Peyer's patch (tissue), 4 donors: ENCODE measurements around the gene THADA.

Experiments
- CTCF ChIP-seq, 6 experiments: fragments of 450-650 bp in 4 of 6; fragments of 200-600 bp in 2 of 6; sonication (generic) in 1 of 6; IDR thresholded peaks; one replicate each; pipeline ENCODE4 v1.5.1; 2017 to 2019; ENCODE audit warnings: antibody characterized with exemption in 6 of 6, mild to moderate bottlenecking in 3 of 6, moderate library complexity in 1 of 6
- POLR2A ChIP-seq, 2 donors: fragments of 450-650 bp; IDR thresholded peaks; one replicate each; pipeline ENCODE4 v1.5.1; 2017; ENCODE audit warnings: antibody characterized with exemption in 2 of 2, mild to moderate bottlenecking in 2 of 2, moderate library complexity in 2 of 2

DNA sequence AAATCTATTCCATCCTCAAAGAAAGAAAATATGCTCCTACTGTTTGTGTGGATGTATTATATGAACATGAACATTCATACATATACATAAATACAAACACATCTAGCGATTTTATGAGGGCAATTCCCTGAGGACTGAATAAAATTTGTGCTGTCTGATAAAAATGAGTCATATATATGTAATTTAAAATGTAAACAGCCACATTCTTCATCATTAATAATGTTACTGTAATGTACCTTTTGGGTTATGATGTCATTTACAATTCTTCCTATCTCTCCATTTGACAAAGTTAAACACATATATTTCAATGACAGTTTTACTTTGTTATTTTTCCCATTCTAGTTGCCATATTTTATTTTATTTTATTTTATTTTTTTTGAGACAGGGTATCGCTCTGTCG lies 278.2 kb downstream of the THADA start:
- TF ChIP-seq CTCF (IDR thresholded peaks at IDR 0.05) (no peak), POLR2A (IDR thresholded peaks at IDR 0.05) (no peak)
